ENCODE results near the gene TRABD2B.

TRABD2B gene
- total RNA-seq: 0 to 2.4 (median 0) reads per million in 17 experiments

GRCh38 chr1:47997289-47998200 lies at the start of gene TRABD2B:
TSS of gene TRABD2B (minus strand) at chr1:47997385.
- DNase-seq: peak; percentile 70 to 89 (median 82)

- no peak for DNase-seq
Observed at GRCh38 chr1:48044311-48044710, 47.1 kb upstream of the TRABD2B start.

DNA sequence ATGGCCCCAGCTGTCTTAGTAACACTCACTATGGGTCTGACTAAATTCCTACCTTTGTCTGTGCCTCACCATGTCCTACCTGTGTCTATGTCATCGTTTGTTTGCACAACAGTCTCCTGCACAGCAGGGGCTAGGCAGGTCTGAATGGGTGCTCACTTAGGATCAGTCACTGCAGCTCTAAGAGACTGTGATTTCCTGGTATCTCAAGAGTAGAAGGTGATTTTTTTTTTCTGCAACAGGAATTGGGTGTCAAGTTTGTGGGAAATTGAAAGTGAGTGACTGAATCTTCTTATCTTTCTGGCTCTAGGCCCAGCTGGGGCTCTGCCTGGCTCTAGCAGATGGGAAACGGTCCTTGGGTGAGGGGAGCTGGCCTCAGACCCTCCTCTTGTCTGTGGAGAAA lies 46.4 kb upstream of the TRABD2B start:
- no peak for DNase-seq

DNA sequence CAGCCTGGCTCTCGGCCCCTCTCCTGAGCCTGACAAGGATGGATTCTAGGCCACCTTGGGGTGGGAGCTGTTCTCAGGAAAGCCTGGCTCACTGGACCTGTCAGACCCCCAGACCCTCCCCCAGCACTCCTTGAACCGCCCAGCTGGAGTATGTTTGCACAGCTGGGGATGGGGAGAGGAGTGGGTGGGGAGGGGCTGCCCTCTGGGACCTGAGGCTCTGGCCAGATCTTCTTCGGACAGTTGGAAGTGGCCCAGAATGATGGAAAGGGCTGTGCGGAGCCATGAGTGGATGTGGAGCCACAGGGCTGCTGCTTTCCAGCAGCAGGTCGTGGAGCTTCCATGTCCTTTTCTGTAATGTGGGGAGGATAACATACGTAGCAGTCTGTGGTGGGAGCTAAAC lies 43.0 kb upstream of the TRABD2B start:
- no peak for DNase-seq

DNA sequence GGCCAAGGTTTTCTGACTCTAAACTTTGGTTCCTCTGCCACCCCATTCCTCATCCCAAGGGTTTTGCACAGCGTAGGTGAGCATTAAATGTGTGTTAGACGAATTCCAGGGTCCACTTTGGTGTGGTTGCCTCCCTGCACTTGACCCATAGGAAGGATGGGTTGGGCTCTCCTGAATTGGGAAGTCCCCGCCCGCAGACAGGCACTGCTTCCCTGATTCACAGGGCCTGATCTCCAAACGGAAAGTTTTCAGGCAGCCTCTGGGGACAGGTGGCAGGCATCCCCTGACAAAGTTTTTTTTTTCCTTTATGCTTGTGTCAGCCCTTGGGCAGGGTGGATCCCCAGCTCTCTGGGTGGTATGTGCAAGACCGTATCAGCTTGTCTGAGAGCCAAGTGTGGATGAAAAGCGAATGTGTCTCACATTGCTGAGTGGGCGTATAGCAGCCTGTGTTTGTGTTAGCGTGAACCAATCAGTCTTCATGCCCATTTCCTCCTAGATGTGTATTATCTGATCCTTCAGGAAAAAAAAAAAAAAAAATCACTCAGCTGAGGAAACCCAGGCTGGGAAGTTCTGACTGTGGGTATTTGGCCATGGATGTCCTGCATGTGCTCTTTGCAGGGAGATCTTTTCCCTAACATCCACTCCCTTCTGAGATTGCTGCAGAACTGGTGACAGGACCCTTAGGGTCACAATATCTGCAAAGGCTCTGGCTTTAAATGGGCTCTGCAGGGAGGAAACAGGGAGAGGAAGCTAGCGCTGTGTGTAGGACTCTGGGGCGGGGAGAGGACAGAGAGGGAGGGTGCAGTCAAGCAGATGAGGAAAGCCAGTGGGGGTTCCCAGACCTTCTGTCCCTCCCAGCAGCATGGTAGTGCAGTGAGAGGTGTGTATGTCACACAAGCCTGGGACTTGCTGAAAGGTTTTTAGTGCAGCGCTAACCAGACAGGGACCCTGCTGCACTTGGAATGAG lies 42.2 kb upstream of the TRABD2B start:
- DNase-seq: peak in 3 of 4 experiments; percentile 7 to 34 (median 7)

GRCh38 chr1:48038270-48038767 lies 41.1 kb upstream of the TRABD2B start:
- DNase-seq: no peak

- DNase-seq: no peak
Observed at GRCh38 chr1:48036710-48037355, 39.6 kb upstream of the TRABD2B start.

DNA sequence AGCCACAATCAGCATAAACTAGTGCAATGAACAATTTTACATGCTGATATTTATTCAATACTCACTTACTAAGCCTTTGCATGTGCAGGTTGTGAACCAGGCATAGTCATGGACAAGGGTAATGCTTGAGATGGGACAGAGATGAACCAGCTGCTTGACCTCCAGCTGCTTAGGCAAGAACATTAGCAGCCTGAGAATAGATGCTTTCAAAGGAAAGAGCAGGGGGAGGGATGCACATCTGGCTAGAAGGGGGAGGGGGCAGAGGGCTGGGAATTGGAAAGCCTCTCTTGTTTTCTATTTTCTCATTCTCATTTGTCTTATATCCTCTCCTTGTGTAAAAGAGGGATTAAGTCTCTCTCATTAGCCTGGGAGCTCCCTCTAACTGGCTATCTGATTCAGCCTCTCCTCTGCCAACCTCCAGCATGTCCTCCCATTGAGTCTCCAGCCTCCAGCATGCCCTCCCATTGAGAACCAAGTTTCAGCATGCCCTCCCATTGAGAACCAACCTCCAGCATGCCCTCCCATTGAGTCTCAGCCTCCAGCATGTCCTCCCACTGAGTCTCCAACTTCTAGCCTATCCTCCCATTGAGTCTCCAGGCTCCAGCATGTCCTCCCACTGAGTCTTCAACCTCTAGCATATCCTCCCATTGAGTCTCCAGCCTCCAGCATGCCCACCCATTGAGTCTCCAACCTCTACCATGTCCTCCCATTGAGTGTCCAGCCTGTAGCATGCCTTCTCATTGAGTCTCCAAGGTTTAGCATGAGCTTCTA lies 38.4 kb upstream of the TRABD2B start:
- DNase-seq: no peak

GRCh38 chr1:48033495-48034045 lies 36.4 kb upstream of the TRABD2B start:
- DNase-seq: no peak

DNA sequence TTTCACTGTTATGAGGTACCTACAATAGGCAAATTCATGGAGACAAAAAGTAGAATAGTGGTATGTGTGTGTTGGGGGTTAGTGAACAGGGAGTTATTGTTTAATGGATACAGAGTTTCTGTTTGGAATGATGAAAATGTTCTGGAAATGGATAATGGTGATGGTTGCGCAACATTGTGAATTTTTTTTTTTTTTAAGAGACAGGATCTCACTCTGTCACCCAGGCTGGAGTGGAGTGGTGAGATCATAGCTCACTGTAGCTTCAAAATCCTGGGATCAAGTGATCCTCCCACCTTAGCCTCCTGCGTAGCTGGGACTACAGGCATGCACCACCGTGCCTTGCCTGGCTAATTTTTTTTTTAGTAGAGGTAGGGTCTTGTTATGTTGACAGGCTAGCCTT lies 34.5 kb upstream of the TRABD2B start:
- no peak for DNase-seq

- no peak for DNase-seq
Observed at GRCh38 chr1:48030696-48031365, 33.6 kb upstream of the TRABD2B start.

DNA sequence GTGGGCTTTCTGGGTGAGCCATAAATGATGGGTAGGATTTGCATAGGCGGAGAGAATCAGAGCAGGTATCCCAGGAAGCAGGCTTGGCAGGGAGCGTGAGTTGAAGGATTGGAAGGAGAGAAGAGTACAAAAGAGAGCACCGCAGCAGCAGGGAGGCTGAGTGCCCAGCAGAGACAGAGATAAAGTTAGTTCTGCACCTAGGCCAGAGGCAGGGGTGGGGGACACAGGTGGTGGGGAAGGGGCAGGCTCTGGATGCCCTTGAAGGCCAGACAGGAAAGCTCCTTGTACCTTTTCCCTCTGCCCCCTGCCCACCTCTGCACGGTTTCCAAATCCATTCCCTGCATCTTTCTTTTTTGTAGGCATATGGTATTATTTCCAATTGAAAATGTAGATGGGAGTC lies 33.0 kb upstream of the TRABD2B start:
- DNase-seq: no peak

DNA sequence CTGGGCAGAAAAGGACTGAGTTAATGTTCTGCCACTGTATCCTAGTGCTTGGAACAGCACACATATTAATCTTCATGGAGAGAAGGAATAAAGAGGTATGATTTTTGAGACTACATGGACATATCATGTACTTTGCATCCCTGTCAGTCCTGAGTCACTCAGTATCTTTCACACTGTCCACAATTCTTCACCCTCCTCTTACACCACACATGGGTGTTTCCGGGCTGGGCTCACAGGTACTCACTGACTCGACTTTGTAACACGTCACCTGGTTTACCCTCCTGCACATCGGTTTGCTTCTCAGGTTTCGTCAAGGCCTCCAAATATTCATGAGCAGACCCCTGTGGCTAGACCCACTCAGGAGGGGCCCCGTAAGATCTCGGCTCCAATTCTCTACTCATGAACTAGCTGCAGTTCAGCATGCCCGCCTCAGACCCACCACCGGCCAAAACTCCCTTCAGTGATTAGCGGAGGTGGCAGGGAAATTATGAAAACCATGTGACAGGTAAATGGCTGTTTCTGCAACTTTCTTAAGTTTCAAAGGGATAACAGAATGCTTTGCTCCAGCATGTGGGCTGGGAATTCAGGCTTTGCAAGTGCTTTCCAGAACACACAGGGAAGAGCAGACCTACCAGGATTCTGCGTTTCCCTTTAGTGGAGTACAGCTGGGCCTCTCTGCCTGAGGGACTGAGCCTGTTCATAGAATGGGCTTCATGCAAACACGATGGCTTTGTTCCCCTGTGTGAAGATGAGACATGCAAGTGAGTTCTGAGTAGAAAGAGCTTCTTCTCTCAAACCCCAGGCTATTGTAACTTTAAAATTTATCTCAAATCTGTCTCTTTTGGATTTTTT lies 31.3 kb upstream of the TRABD2B start:
- DNase-seq: no peak

GRCh38 chr1:48027533-48027835 lies 30.3 kb upstream of the TRABD2B start:
- no peak for DNase-seq

DNA sequence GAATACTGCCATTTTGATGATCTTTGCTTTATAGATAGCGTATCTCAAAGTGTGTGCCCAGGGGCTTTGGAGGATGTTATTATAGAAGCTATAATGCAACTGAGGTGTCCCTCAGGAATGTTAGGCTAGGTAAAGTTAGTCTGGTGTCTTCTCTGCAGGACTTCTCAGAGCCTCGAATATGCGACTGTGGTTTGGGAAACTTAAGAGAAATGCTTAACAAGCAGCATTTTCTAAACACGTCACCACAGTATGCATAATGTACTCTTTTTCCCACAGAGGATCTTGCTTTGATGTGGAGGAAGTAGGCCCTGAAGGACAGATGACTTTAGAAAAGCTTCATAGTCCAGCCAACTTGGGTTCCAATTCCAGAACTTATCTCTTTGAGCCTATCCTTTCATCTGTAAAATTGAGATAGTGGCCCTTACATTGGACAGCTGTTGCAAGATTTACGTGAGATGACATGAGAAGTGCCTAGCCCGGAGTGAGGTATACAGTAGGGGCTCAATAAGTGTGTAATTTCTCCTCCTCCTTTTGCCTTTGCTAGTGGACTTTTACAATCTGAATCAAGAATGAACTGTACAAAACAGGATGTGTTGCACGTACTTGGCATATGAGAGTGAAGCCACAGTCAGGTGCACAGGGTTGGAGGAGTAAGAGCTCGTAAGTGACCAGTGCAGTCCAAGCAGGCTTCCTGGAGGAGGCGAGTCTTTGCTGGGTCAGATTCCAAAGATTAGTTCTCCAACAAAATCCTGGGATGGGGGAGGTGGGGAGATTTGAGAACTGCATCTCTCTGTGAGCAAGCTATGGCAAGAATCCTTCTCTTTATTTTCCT lies 29.7 kb upstream of the TRABD2B start:
- no peak for DNase-seq

DNA sequence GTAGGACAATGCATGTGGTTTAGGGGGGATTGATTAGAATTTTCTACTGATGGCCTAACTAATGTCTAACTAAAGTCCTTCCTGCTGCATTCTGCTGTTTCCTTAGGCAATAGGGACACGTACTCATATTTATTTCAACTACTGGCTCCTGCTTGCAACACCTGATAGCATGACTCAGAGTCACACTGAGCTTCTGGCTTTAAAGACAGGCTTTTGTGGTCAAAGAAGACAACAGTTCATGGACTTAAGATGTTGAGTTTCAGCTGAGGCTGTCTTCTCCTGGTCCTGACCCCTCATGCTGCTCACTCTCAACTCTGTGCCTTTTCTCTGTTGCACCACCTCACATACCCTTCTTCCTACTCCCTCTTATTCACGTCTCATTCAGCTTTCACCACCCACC lies 29.1 kb upstream of the TRABD2B start:
- peak; percentile 19 to 47 (median 38) for DNase-seq

DNA sequence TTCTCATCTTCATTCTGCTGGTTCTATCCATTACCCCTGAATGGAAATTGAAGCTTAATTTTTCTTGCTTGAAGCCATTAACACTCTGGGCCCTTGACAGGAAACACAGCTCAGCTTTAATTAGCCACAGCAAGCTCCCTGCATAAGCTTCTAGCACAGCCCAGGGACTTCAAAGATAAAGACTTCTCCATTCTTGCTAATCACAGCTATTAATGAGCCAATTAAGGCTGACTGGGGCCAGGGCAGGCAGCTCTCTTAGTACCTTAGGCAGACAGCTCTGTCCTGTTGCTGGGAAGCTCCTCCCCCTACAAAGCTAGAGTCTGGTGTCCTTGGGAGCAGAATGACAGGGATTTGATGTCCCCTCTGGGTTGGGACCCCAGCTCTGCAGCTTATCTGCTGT lies 27.9 kb upstream of the TRABD2B start:
- no peak for DNase-seq

DNA sequence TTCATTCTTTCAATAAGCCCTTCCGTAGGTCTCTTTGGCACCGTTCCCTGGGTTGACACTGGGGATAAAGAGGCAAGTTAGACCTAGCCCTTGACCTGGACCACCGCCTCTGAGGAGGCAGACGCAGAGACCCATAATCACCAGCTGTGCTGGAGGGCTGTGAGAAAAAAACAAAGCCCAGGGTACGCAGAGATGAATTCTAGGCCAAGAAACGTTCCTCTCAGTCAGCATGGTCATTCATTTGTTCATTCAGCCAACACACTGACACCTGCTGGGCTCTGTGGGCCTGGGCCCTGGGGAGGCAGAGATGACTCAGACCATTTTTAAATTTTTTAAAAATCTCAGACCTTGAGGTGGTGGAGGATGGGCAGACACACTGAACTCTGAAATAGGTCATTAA lies 26.3 kb upstream of the TRABD2B start:
- DNase-seq: no peak

DNA sequence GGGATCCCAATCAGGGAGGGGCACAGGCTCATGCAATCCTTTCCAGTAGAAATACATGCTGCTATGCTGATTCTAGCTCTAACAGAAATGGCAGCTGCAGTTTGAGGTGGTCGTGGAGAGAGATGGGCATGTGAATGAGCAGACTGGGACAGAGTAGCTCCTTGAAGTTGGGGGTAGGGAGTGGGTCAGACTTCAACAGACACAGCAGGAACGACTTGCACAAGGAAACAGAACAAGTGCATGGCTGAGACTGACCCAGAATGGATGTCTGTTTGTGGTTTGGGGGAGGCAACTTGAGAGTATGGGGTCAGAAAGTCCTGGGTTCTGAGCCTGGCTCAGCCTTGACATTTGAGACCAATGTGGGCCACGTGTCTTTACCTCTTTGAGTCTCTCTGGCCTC lies 25.1 kb upstream of the TRABD2B start:
- DNase-seq: no peak
